Stimulated activated CD8-positive, alpha-beta memory T cell treated with anti-CD3 and anti-CD28 coated beads, Interleukin-15, amount 100 ng/mL, for 1 hour (primary cell): ENCODE measurements around the gene CDK9.
A peak's percentile ranks its signal among the peaks of the same experiment; 100 is the strongest.
"Not testable (repeated sequence)": the region's sequence is repeated elsewhere in the genome, so short reads cannot be mapped to it uniquely, and the experiment has no call there.

Source experiments
- DNase-seq: peaks from one replicate; pipeline ENCODE4 v3.0.0-alpha.2; 2020; ENCODE audit warnings: low read depth

Gene CDK9

GRCh38 chr9:127780126-127780885, 5.5 kb upstream of the CDK9 start:
- no peak for DNase-seq

- not testable (repeated sequence) for DNase-seq
Measured at GRCh38 chr9:127780909-127781308, 4.9 kb upstream of the CDK9 start.

- DNase-seq: no peak
Measured at GRCh38 chr9:127781806-127782205, 4.0 kb upstream of the CDK9 start.

GRCh38 chr9:127783111-127784008, 2.5 kb upstream of the CDK9 start:
- peak; percentile 50 for DNase-seq

- DNase-seq: peak; percentile 81
Measured at GRCh38 chr9:127785023-127785932, 556 bp upstream of the CDK9 start.

DNA sequence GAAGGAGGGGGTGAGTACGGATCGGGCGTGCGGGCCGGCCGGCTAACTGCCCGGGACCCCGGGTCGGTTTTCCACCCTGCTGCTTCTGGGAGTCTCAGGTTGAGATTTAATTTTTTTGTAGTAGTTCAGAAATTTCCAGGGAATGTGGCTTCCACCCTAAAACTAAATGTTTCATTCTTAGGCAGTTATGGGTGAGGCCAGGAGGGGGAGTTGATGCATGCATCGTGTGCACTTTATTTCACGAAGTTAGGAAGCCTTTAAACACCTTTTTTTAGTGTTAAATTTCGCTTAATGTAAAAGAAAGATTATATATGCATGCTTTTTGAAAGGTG, 905 bp downstream of the CDK9 start:
- no peak for DNase-seq

DNA sequence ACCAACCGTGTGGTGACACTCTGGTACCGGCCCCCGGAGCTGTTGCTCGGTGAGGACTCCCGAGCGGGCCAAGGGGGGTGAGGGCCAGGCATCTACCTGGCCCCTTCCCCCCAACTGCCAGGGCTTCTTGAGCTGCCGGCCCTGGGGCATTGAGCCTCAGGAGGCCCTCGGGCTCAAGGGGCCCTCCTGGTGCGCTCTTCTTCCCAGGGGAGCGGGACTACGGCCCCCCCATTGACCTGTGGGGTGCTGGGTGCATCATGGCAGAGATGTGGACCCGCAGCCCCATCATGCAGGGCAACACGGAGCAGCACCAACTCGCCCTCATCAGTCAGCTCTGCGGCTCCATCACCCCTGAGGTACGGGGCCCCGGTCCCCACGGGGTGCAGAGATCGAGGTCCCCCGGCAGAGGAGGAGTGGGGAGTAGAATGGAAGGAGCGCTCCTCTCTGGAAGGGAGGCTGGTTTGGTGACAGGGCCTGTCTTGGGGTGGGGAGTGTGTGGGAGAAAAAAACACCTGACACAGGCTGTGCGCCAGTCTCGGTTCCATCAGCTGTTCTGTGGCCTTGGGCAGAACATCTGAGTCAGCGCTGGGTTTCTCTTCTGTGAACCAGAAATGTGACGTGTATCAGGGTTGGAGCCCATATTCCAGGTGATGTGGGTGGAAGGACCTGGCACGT, 2.6 kb downstream of the CDK9 start:
- no peak for DNase-seq

- no peak for DNase-seq
Measured at GRCh38 chr9:127789179-127789578, 3.3 kb downstream of the CDK9 start.

DNA sequence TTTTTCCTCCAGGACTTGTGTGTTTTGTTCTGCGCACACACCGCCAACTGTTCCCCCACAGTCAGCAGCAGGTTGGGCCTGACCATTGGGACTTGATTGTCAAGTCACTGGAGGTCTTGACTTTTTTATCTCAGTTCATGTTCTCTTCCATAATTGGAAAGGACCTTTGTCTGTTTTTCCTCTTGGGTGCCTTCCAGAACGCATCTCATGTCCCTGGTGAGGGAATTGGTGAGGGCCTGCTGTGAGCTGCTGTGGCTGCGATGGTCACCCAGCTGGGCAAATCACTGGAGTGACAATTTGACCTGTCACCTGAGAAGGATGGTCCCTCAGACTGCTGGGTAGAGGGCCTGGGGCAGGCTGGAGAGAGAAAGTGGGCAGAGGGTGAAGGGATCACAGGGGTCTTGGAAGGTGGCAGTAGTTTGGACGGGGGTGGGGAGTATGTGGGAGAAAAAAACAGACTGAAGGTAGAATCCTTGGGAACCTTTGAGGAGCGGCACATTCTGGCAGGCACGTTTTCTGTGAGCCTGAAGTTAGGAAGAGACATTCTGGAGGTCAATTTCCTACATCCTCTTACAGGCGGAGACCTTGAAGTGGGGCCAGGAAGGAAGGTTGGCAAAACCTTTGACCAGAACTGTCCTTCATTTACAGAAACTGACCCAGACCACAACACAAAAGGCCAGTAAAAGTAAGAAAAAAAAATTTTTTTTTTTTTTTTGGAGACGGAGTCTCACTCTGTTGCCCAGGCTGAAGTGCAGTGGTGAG, 4.4 kb downstream of the CDK9 start:
- DNase-seq: no peak

DNA sequence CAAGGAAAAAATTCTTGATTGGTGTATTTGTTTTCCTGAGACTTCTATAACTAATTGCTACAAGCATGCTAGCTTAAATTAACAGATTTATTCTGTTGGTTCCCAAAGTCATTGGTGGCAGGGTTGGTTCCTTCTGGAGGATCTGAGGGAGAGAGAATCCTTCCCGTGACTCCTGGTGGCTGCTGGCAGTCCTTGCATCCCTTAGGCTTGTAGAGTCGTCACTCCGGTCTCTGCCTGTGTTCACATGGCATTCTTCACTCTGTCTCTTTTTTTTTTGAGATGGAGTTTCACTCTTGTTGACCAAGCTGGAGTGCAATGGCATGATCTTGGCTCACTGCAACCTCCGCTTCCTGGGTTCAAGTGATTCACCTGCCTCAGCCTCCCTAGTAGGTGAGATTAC, 5.3 kb downstream of the CDK9 start:
- DNase-seq: no peak

- no peak for DNase-seq
Measured at GRCh38 chr9:127792417-127793031, 6.7 kb downstream of the CDK9 start.

- DNase-seq: no peak
Measured at GRCh38 chr9:127793093-127793708, 7.4 kb downstream of the CDK9 start.

GRCh38 chr9:127794001-127794791, 8.4 kb downstream of the CDK9 start:
- DNase-seq: no peak

DNA sequence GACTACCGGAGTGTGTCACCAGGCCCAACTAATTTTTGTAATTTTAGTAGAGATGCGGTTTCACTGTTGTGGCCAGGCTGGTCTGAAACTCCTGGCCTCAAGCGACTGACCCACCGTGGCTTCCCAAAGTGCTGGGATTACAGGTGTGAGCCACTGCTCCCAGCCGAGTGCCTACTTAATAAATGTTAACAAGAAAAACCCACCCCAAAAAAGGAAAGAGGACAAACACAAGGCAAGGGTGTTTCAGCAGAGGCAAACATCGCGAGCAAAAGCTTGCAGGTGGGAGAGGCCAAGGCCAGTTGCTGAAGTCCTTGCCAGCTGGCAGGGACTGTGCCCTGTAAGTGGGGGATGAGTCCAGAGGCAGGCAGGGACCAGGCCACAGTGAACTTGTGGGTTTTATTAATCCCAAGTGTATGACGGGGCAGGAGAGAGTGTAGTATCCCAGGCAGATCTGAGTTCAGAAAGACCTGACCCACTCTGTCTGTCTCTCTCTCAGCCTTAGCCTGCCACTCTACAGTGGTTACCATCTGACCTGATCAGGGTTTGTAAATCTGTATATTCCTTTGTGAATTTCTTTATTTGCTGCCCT, 10.5 kb downstream of the CDK9 start:
- DNase-seq: no peak

DNA sequence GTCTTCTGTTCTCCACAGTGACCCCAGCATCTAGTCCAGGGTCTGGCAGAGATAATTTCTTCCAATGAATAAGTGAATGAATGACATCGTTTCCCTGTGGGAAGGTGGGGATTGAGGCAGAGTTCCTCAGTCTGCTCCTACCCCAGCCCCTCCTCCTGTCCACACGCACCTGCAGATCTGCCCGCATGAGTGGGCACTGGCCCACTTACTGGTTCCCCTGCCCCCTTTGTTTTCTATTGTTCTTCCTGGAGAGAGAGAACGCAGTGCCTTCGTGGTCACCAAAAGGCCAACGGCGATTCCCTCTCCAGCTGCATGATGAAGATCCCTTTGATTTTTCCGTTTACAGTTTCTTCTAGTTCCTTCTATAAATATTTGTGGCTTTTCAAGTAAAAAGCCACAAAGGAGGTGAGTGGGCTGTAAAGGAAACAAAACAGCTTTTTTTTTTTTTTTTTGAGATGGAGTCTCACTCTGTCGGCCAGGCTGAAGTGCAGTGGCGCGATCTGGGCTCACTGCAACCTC, 11.1 kb downstream of the CDK9 start:
- DNase-seq: no peak

DNA sequence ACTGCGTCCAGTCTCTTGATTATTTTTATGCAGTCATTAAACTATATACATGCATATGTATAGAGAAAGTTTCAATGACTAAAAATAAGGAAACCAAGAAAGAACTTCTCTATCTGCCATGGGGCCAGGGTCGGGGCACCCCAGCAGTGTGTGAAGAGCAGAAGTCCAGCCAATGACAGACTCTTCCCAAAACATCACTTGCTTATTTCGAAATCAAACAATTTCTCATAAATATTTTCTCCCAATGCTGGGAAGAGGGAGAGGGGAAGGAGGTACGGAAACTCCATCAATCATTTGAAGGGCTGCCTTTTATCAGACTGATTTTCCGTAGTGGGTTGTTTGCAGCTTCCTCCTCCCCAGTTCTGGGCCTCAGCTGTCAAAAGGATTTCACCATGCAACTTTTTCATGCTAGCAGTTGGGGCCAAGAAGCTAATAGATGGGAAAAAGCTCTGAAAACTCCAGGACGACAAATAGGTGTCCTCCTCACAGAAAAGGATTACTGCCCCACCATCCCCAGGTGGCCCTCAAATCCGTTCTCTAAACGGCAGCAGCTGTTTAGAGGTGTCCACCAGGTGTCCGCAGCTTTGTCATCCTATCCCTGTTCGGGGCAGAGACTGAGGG, 16.2 kb downstream of the CDK9 start:
- DNase-seq: no peak

DNA sequence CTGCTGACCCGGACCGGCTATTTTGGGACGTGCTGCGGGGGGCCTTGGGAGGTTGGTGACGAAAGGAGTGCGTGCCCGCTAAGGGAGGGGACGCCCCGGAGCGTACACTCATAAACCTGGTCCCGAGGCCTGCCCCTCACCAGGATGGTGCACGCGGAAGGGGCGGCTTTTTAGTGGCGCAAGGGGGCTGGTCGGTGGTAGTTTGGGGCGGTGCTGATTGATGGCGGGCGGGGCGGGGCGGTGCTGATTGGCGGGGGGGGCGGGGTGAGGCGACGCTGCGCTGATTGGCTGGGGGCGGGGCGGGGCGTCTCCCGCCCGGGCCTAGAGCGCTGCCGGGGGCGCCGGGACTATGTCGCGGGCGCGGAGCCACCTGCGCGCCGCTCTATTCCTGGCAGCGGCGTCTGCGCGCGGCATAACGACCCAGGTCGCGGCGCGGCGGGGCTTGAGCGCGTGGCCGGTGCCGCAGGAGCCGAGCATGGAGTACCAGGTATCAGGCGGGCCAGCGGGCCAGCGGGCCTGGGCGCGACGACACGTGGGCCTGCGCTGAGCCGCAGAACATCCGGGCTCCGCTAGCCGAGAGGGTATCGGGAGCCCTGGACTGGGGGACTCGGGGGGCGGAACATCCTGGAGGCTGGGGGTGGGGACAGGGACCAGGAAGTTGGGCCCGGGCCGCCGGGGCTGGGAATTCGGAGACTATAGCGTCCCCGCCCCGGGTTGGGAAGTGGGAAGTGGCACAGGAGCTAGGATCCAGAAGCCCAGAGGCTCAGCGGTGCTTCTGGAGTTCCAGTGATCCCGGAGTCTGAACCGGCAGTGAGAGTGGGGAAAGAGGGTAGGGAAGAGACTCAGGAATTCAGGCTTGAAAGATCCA, 17.0 kb downstream of the CDK9 start, which contains the start of gene FPGS:
FPGS (plus strand) TSS at position 307 of the 868 bp plus-strand sequence; CDS start at position 350, 43 bp downstream.
- peak; percentile 52 for DNase-seq
